Fibroblast of lung (primary cell): Measurements from ENCODE around the gene SEMA3B. TPM values are rescaled to one million over a fixed set of nuclear protein-coding genes. Genes with fewer than 3 reads are reported as not detected.

Experiments used
- DNase-seq, 2 donors: peaks; one replicate each; pipeline versions ENCODE4 v3.0.0 to v3.0.0-alpha.2; 2010; ENCODE audit warnings: low read depth in 2 of 2
- H2AFZ ChIP-seq: 2 replicates; pipeline ENCODE4 v1.5.1; 2012; ENCODE audit warnings: low read length, control low read depth, inconsistent platforms
- H3K27ac ChIP-seq: 2 replicates; pipeline ENCODE4 v1.5.1; 2011; ENCODE audit warnings: low read length, control low read depth; ENCODE audit not compliant: insufficient read depth
- H3K27me3 ChIP-seq: 2 replicates; pipeline ENCODE4 v1.5.1; 2011; ENCODE audit warnings: mild to moderate bottlenecking, low read length; ENCODE audit not compliant: control insufficient read depth, insufficient read depth
- H3K36me3 ChIP-seq: 2 replicates; pipeline ENCODE4 v1.5.1; 2011; ENCODE audit warnings: low read length; ENCODE audit not compliant: control insufficient read depth, insufficient read depth
- H3K4me1 ChIP-seq: 2 replicates; pipeline ENCODE4 v1.5.1; 2011; ENCODE audit warnings: low read length; ENCODE audit not compliant: control insufficient read depth, insufficient read depth; ENCODE audit errors: extremely low read depth
- H3K4me2 ChIP-seq: 2 replicates; pipeline ENCODE4 v1.5.1; 2011; ENCODE audit warnings: low read length, control low read depth; ENCODE audit not compliant: insufficient read depth; ENCODE audit errors: extremely low read depth
- H3K4me3 ChIP-seq, 4 experiments: fragments of 200-600 bp in 1 of 4; sonication (generic) in 1 of 4; replicated peaks in 1 of 4; 2 replicates each; pipeline ENCODE4 v1.5.1; 2011 to 2016; ENCODE audit warnings: low read length in 4 of 4, low read depth in 3 of 4, mild to moderate bottlenecking in 3 of 4, control low read depth in 2 of 4, inconsistent platforms in 1 of 4, mixed read lengths in 1 of 4; ENCODE audit not compliant: insufficient read depth in 1 of 4; ENCODE audit errors: control extremely low read depth in 1 of 4
- H3K79me2 ChIP-seq: 2 replicates; pipeline ENCODE4 v1.5.1; 2012; ENCODE audit warnings: mild to moderate bottlenecking, low read length, inconsistent platforms; ENCODE audit not compliant: control insufficient read depth, insufficient read depth
- H3K9ac ChIP-seq: 2 replicates; pipeline ENCODE4 v1.5.1; 2011; ENCODE audit warnings: mild to moderate bottlenecking, low read length, control low read depth; ENCODE audit not compliant: insufficient read depth
- H3K9me3 ChIP-seq: 2 replicates; pipeline ENCODE4 v1.5.1; 2012; ENCODE audit warnings: low read depth, low read length; ENCODE audit not compliant: control insufficient read depth, insufficient read depth
- H4K20me1 ChIP-seq: 2 replicates; pipeline ENCODE4 v1.5.1; 2011; ENCODE audit warnings: low read length; ENCODE audit not compliant: control insufficient read depth, insufficient read depth; ENCODE audit errors: extremely low read depth
- CTCF ChIP-seq, 2 donors: IDR thresholded peaks in 1 of 2; conservative IDR thresholded peaks in 1 of 2; 1 replicate in 1 of 2; 2 replicates in 1 of 2; pipeline ENCODE4 v1.5.1; 2011 to 2012; ENCODE audit warnings: low read length in 2 of 2, control low read depth in 1 of 2, inconsistent platforms in 1 of 2, low read depth in 1 of 2, mild to moderate bottlenecking in 1 of 2
- EZH2 ChIP-seq: IDR thresholded peaks from 2 replicates; pipeline ENCODE4 v1.5.1; 2012; ENCODE audit warnings: low read length, control low read depth, mild to moderate bottlenecking; ENCODE audit errors: missing control alignments
- polyA plus RNA-seq, 2 donors: library from polyadenylated mRNA; depleted of rRNA in 1 of 2; stranded (reverse) in 1 of 2; unstranded in 1 of 2; fragments of >200 nt; gene quantifications; 2 replicates each; pipeline ENCODE4 v1.2.1, GENCODE V29; 2011 to 2012; ENCODE audit warnings: missing spikeins in 1 of 2
- total RNA-seq: library from RNA; depleted of rRNA; stranded (reverse); fragments of >200 nt; gene quantifications from 2 replicates; pipeline ENCODE4 v1.2.1, GENCODE V29; 2014

SEMA3B gene
- total and polyA plus RNA-seq, 2 donors (not counting 1 experiment from before 2014, with no cell fraction given) = 23.5 to 85.2 TPM

GRCh38 chr3:50221051-50221410 is 47.9 kb upstream of the SEMA3B start:
- no peak overlapping the region for H3K4me2 ChIP-seq
- no peaks in the 10 kb centered on the region for H3K36me3 ChIP-seq
- no peak overlapping the region for H3K9ac ChIP-seq
- no peak overlapping the region for H3K27ac ChIP-seq
- H2AFZ ChIP-seq = no peak overlapping the region
- H3K4me1 ChIP-seq = no peaks in the 10 kb centered on the region
- no peak overlapping the region for H3K4me3 ChIP-seq
- H4K20me1 ChIP-seq = no peaks in the 10 kb centered on the region
- peaks cover 11% of the 10 kb centered on the region for H3K27me3 ChIP-seq
- no peak for DNase-seq
- no peaks in the 10 kb centered on the region for H3K9me3 ChIP-seq
- no peaks in the 10 kb centered on the region for H3K79me2 ChIP-seq
- TF ChIP-seq EZH2 = no peak
- no peak for TF ChIP-seq CTCF (conservative IDR thresholded peaks at IDR 0.05 in 1 of 2, IDR thresholded peaks at IDR 0.05 in 1 of 2; ENCODE audit: low read depth in 1 of 2, low read length in 2 of 2)

GRCh38 chr3:50221411-50222168 is 47.4 kb upstream of the SEMA3B start:
- Histone ChIP-seq H4K20me1 (no peaks in the 10 kb centered on the region), H3K27me3 (peaks cover 11% of the 10 kb centered on the region), H3K9me3 (no peaks in the 10 kb centered on the region), H3K36me3 (no peaks in the 10 kb centered on the region), H2AFZ (no peak overlapping the region), H3K79me2 (no peaks in the 10 kb centered on the region), H3K4me1 (peaks cover 3% of the 10 kb centered on the region), H3K4me2 (no peak overlapping the region), H3K4me3 (no peak overlapping the region), H3K27ac (no peak overlapping the region), H3K9ac (no peak overlapping the region)
- no peak for DNase-seq
- TF ChIP-seq CTCF (conservative IDR thresholded peaks at IDR 0.05 in 1 of 2, IDR thresholded peaks at IDR 0.05 in 1 of 2; ENCODE audit: low read depth in 1 of 2, low read length in 2 of 2) (no peak), EZH2 (no peak)

GRCh38 chr3:50222169-50222528 is 46.8 kb upstream of the SEMA3B start:
- Histone ChIP-seq H3K4me3 (no peak overlapping the region), H3K27me3 (peaks cover 11% of the 10 kb centered on the region), H3K79me2 (no peaks in the 10 kb centered on the region), H3K4me2 (no peak overlapping the region), H3K36me3 (no peaks in the 10 kb centered on the region), H2AFZ (no peak overlapping the region), H3K9ac (no peak overlapping the region), H4K20me1 (no peaks in the 10 kb centered on the region), H3K27ac (no peak overlapping the region), H3K4me1 (peaks cover 3% of the 10 kb centered on the region), H3K9me3 (no peaks in the 10 kb centered on the region)
- DNase-seq = no peak
- TF ChIP-seq CTCF (conservative IDR thresholded peaks at IDR 0.05 in 1 of 2, IDR thresholded peaks at IDR 0.05 in 1 of 2; ENCODE audit: low read depth in 1 of 2, low read length in 2 of 2) = no peak
- TF ChIP-seq EZH2 = no peak
